HG03108 (cell line): ENCODE data around the gene SLC22A23.

ENCODE experiments used
- ATAC-seq: cut with Tn5 transposase; IDR thresholded peaks from one replicate; pipeline ENCODE4 v1.9.1; 2021; ENCODE audit warnings: moderate library complexity; ENCODE audit not compliant: unreplicated experiment

SLC22A23 gene

GRCh38 chr6:3456898-3457709, at the start of gene SLC22A23:
SLC22A23 (minus strand) TSS chr6:3457050; CDS start chr6:3456559, 491 bp downstream.
- no peak for ATAC-seq

GRCh38 chr6:3506200-3506599, 49.4 kb upstream of the SLC22A23 start:
- ATAC-seq = no peak

- no peak for ATAC-seq
Measured at GRCh38 chr6:3504938-3505805, 48.3 kb upstream of the SLC22A23 start.

- no peak for ATAC-seq
Measured at GRCh38 chr6:3504354-3504753, 47.5 kb upstream of the SLC22A23 start.

GRCh38 chr6:3501826-3502500, 45.1 kb upstream of the SLC22A23 start:
- ATAC-seq = no peak

- ATAC-seq = no peak
Measured at GRCh38 chr6:3500262-3501014, 43.6 kb upstream of the SLC22A23 start.

- ATAC-seq = no peak
Measured at GRCh38 chr6:3499603-3500002, 42.8 kb upstream of the SLC22A23 start.

- no peak for ATAC-seq
Measured at GRCh38 chr6:3496395-3496794, 39.5 kb upstream of the SLC22A23 start.

- ATAC-seq = no peak
Measured at GRCh38 chr6:3494391-3495100, 37.7 kb upstream of the SLC22A23 start.

GRCh38 chr6:3490625-3490980, 33.8 kb upstream of the SLC22A23 start:
- ATAC-seq = no peak

GRCh38 chr6:3489961-3490624, 33.2 kb upstream of the SLC22A23 start:
- no peak for ATAC-seq

GRCh38 chr6:3489027-3489757, 32.3 kb upstream of the SLC22A23 start:
- no peak for ATAC-seq

- no peak for ATAC-seq
Measured at GRCh38 chr6:3484946-3485345, 28.1 kb upstream of the SLC22A23 start.

GRCh38 chr6:3484192-3484591, 27.3 kb upstream of the SLC22A23 start:
- no peak for ATAC-seq

- no peak for ATAC-seq
Measured at GRCh38 chr6:3483675-3484074, 26.8 kb upstream of the SLC22A23 start.

GRCh38 chr6:3482869-3483268, 26.0 kb upstream of the SLC22A23 start:
- no peak for ATAC-seq

GRCh38 chr6:3481640-3482039, 24.8 kb upstream of the SLC22A23 start:
- no peak for ATAC-seq

GRCh38 chr6:3480009-3480408, 23.2 kb upstream of the SLC22A23 start:
- ATAC-seq = no peak

- no peak for ATAC-seq
Measured at GRCh38 chr6:3473773-3474172, 16.9 kb upstream of the SLC22A23 start.
